H1 (cell line): ENCODE measurements around the gene MT1H. TPM values are rescaled to one million over a fixed set of nuclear protein-coding genes. Genes with fewer than 3 reads are reported as not detected.

Experiments
- KDM5A ChIP-seq: fragments of 200-600 bp; IDR thresholded peaks from 2 replicates; pipeline ENCODE4 v1.7.1; 2012; ENCODE audit warnings: mild to moderate bottlenecking, low read length, inconsistent platforms, mixed read lengths
- POU5F1 ChIP-seq: IDR thresholded peaks from 2 replicates; pipeline ENCODE4 v1.6.1; 2011; ENCODE audit warnings: low read depth, mild to moderate bottlenecking, low read length, moderate library complexity
- polyA plus RNA-seq, 7 experiments: library from polyadenylated mRNA; depleted of rRNA in 3 of 7; stranded (reverse) in 5 of 7; unstranded in 2 of 7; fragments of >200 nt in 5 of 7; fragments of 200-250 nt in 2 of 7; gene quantifications; 1 replicate in 5 of 7; 2 replicates in 1 of 7; 4 replicates in 1 of 7; pipeline versions ENCODE4 v1.2.1 to v1.2.3, GENCODE V29; 2011 to 2013; ENCODE audit warnings: missing spikeins in 2 of 7, mixed read lengths in 2 of 7
- total RNA-seq: library from RNA; stranded (reverse); fragmentation: NEBNext Ultra II Directional; extraction: Animal tissue kit (Norgen Biotek cat#: 25700); gene quantifications from 2 replicates; pipeline ENCODE4 v1.2.1, GENCODE V29; 2021
- TF ChIP-seq, protein P1 (sequence below): fragments of 300-600 bp; sonication (generic); IDR thresholded peaks from 2 replicates; pipeline ENCODE4 v1.7.1; 2012; ENCODE audit warnings: low read length, moderate library complexity, mild to moderate bottlenecking, inconsistent platforms; ENCODE audit not compliant: insufficient replicate concordance

Gene MT1H
- total and polyA plus RNA-seq, 2 of the 8 experiments (the other 6 are each of a cell fraction or from before 2014, with no cell fraction given): 11.9 to 95.7 TPM

DNA sequence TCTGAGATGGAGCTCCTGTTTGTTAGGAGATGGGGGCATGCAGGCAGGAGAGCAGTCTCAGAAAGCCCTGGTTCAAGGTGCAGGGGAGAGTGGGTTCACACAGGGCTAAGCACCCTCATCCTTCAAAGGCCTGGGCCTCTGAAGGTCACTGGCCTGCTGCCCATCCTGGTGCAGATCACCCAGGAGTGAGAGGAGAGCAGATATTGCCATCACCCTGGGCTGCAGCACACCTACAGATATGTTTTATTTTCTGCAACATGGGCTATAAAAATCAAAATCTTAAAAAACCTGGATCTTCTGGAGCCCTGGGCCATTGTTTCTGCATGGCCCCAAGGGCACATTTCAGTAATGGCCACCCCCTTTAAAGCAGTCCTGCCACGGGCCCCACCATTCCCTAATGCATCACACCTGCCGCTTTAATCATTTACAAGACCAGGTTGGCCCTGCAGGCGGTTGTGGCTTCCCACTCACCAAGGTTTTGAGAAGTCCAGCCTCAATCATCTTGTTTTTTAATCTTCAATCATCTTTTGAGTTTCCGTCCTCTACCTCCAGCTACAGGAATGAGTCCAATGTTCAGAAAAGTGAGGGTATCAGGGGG is 39.9 kb downstream of the MT1H start (continued):
- TF ChIP-seq, protein P1, sequence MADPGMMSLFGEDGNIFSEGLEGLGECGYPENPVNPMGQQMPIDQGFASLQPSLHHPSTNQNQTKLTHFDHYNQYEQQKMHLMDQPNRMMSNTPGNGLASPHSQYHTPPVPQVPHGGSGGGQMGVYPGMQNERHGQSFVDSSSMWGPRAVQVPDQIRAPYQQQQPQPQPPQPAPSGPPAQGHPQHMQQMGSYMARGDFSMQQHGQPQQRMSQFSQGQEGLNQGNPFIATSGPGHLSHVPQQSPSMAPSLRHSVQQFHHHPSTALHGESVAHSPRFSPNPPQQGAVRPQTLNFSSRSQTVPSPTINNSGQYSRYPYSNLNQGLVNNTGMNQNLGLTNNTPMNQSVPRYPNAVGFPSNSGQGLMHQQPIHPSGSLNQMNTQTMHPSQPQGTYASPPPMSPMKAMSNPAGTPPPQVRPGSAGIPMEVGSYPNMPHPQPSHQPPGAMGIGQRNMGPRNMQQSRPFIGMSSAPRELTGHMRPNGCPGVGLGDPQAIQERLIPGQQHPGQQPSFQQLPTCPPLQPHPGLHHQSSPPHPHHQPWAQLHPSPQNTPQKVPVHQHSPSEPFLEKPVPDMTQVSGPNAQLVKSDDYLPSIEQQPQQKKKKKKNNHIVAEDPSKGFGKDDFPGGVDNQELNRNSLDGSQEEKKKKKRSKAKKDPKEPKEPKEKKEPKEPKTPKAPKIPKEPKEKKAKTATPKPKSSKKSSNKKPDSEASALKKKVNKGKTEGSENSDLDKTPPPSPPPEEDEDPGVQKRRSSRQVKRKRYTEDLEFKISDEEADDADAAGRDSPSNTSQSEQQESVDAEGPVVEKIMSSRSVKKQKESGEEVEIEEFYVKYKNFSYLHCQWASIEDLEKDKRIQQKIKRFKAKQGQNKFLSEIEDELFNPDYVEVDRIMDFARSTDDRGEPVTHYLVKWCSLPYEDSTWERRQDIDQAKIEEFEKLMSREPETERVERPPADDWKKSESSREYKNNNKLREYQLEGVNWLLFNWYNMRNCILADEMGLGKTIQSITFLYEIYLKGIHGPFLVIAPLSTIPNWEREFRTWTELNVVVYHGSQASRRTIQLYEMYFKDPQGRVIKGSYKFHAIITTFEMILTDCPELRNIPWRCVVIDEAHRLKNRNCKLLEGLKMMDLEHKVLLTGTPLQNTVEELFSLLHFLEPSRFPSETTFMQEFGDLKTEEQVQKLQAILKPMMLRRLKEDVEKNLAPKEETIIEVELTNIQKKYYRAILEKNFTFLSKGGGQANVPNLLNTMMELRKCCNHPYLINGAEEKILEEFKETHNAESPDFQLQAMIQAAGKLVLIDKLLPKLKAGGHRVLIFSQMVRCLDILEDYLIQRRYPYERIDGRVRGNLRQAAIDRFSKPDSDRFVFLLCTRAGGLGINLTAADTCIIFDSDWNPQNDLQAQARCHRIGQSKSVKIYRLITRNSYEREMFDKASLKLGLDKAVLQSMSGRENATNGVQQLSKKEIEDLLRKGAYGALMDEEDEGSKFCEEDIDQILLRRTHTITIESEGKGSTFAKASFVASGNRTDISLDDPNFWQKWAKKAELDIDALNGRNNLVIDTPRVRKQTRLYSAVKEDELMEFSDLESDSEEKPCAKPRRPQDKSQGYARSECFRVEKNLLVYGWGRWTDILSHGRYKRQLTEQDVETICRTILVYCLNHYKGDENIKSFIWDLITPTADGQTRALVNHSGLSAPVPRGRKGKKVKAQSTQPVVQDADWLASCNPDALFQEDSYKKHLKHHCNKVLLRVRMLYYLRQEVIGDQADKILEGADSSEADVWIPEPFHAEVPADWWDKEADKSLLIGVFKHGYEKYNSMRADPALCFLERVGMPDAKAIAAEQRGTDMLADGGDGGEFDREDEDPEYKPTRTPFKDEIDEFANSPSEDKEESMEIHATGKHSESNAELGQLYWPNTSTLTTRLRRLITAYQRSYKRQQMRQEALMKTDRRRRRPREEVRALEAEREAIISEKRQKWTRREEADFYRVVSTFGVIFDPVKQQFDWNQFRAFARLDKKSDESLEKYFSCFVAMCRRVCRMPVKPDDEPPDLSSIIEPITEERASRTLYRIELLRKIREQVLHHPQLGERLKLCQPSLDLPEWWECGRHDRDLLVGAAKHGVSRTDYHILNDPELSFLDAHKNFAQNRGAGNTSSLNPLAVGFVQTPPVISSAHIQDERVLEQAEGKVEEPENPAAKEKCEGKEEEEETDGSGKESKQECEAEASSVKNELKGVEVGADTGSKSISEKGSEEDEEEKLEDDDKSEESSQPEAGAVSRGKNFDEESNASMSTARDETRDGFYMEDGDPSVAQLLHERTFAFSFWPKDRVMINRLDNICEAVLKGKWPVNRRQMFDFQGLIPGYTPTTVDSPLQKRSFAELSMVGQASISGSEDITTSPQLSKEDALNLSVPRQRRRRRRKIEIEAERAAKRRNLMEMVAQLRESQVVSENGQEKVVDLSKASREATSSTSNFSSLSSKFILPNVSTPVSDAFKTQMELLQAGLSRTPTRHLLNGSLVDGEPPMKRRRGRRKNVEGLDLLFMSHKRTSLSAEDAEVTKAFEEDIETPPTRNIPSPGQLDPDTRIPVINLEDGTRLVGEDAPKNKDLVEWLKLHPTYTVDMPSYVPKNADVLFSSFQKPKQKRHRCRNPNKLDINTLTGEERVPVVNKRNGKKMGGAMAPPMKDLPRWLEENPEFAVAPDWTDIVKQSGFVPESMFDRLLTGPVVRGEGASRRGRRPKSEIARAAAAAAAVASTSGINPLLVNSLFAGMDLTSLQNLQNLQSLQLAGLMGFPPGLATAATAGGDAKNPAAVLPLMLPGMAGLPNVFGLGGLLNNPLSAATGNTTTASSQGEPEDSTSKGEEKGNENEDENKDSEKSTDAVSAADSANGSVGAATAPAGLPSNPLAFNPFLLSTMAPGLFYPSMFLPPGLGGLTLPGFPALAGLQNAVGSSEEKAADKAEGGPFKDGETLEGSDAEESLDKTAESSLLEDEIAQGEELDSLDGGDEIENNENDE: no peak
- TF ChIP-seq KDM5A (no peak), POU5F1 (no peak)
